GM19324 (cell line): ENCODE results near the gene CD27.
A peak's percentile ranks its signal among the peaks of the same experiment; 100 is the strongest.
"Not testable (repeated sequence)": the region's sequence is repeated elsewhere in the genome, so short reads cannot be mapped to it uniquely, and the experiment has no call there.

Experiments used
- ATAC-seq: cut with Tn5 transposase; IDR thresholded peaks from one replicate; pipeline ENCODE4 v1.9.1; 2021; ENCODE audit warnings: mild to moderate bottlenecking, moderate library complexity; ENCODE audit not compliant: unreplicated experiment, low FRiP score

Gene CD27

DNA sequence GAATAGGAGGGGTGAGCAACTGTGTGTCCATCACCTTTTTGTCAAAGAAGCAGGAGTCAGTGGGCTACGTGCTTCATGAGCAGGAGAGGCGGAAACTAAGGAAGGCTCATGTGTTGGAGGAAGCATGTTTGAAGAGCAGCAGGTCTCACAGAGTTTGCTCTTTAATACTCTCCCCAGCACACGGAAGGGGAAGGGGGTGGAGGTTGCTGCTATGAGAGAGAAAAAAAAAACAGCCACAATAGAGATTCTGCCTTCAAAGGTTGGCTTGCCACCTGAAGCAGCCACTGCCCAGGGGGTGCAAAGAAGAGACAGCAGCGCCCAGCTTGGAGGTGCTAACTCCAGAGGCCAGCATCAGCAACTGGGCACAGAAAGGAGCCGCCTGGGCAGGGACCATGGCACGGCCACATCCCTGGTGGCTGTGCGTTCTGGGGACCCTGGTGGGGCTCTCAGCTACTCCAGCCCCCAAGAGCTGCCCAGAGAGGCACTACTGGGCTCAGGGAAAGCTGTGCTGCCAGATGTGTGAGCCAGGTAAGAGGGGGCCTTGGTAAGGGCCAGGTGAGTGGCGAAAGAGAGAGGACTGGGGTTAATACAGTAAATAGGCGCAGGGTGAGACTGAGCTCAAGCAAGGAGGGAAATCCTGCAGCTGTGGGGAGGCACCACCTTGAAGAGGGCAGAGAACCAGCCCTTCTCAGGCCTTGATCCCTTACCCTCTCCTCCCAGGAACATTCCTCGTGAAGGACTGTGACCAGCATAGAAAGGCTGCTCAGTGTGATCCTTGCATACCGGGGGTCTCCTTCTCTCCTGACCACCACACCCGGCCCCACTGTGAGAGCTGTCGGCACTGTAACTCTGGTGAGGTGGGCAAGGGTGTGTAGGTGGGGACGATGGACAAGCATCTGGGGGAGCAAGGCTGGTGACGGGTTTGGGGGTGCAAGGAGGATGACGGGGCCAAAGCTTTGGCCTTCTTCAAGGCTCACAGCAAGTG is at the start of gene CD27:
TSS of gene CD27 (plus strand) at position 252 of the 985 bp plus-strand sequence. CDS start at position 393, 141 bp downstream.
- ATAC-seq = no peak

- no peak for ATAC-seq
Measured at GRCh38 chr12:6396031-6396430, 48.7 kb upstream of the CD27 start.

GRCh38 chr12:6399884-6400644 is 44.7 kb upstream of the CD27 start:
- no peak for ATAC-seq

- ATAC-seq = no peak
Measured at GRCh38 chr12:6404390-6404789, 40.4 kb upstream of the CD27 start.

GRCh38 chr12:6405963-6406362 is 38.8 kb upstream of the CD27 start:
- ATAC-seq = no peak

DNA sequence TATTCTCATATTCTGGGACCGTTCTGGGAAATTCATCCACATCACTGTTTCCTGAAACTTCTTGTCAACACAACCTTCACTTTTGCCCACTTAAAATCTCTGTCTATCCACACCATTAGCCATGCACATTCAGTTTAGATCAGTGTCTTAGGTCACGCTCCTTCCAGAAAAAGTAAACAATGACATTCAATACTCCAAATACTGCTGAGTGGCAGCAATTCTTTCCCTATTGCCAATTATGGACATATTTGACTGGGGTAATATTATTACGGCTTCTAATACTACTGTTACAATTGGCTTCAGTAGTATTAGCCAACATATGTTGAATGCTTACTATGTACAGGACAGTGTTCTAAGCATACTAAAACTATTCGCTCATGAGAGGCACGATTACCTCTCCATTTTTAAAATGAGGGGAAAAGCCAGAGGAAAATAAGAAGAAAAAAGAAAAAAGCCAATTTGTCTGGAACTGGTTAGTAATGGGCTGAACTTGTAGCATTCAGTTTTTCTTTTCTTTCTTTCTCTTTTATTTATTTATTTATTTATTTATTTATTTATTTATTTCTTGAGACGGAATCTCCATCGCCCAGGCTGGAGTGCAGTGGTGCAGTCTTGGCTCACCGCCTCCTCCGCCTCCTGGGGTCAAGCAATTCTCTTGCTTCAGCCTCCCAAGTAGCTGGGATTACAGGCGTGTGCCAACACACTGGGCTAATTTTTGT is 37.4 kb upstream of the CD27 start:
- no peak for ATAC-seq

DNA sequence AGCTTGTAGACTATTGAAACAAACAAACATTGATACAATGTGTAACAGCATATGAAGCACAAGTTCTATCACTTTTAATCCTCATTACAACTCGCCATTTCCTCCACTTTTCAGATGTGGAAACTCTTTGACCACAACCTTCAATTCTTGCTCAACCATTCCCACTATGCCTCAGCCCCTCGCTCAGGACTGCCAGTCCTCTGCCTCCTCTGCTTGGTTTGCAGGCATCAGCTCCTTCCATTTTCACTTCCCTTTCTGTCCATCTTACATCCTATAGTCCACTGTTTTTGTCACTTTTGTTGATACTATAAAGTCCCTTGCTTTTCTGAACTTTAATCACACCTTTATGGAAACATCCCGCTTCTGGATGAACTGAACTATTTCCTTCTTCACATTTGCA is 28.2 kb upstream of the CD27 start:
- ATAC-seq = no peak

DNA sequence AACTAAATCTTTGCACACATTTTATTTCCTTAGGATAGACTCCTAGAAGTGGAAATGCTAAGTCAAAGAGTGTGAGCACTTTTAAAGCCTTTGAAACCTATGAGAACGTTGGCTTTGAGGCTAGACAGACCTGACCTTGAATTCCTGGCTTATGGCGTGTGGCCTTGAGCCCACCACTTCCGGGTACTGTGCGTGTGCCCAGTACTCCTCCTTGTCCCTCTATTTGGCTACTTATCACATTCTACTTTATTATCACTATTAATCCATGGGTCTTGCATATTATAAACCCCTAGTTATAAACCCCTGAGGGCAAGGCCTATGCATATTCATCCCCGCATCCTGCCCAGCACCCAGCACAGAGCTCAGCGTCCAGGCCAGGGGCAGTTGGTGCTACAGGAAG is 26.0 kb upstream of the CD27 start:
- ATAC-seq = no peak

DNA sequence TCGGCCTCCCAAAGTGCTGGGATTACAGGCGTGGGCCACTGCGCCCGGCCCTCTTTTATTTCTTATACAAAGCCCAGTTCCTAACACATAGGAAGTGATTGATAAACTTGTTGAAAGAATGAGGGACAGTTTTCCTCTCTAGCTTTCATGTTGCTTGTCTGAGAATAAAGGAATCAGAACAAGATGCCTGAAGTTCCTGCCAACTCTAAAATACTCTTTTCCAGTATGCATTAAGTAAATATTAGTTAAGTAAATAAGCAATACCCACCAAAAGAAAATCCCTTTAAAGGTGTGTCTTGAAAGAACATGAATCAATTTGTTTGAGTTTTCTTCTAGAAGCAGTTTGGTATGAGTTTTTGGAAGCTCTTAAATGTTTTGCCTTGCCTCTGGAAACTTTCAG is 24.4 kb upstream of the CD27 start:
- no peak for ATAC-seq

- ATAC-seq = peak; percentile 42
Measured at GRCh38 chr12:6423267-6424007, 21.3 kb upstream of the CD27 start.

GRCh38 chr12:6424008-6424347 is 20.8 kb upstream of the CD27 start:
- no peak for ATAC-seq

DNA sequence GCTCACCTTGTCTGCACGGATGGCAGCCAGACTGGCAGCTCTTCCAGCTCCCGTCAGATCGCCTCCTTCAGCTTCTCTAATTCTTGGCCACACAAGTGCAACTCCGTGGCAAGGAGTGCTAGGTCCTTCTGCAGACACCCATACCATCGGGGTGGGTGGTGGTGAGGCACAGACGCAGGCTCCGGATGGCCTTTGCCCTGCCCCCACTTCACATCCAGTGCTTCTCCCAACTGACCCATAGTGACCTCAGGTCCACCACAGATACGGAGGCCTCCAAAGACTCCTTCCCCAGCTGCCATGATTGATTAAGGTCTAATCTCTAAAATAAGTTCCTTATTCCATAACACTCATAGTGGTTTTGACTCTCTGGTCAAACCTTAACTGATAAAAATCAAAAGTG is 19.9 kb upstream of the CD27 start:
- ATAC-seq = no peak

DNA sequence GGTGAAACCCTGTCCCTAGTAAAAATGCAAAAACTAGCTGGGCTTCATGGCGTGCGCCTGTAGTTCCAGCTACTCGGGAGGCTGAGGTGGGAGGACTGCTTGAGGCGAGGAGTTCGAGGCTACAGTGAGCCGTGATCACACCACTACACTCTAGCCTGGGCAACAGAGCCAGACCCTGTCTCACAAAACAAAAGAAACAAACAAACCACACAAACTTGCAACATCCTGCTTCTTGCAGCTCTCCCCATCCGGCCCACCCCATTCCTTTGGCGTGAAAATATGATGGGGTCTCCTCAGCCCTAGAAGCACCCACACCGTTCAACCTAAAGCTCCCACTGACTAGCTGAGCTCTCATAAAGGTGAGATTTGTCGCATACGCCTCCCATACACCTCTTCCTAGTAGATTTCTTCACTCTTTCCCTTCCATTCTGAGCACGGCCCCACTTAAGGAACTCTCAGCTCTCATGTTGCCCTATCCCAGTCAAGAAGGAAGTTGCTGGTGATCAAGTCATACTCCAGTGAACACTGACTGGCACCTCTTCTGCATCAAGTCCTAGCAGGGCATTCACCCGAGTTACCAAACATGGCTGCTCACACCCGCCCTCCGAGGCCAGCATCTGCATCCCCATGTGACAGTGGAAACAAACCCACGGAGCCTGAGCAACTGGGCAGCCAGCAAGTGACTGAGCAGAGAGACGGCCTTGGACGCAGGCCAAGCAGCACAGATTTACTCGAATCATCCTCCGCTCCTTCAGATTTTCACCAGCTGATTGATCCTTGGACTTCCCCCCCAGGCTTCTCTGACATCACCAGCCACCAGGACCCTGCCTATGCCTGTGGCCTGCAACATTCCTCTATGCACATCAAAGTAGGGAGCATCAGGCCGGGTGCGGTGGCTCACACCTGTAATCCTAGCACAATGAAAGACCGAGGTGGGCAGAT is 18.9 kb upstream of the CD27 start:
- no peak for ATAC-seq

GRCh38 chr12:6426882-6427671 is 17.7 kb upstream of the CD27 start:
- ATAC-seq = peak; percentile 62

DNA sequence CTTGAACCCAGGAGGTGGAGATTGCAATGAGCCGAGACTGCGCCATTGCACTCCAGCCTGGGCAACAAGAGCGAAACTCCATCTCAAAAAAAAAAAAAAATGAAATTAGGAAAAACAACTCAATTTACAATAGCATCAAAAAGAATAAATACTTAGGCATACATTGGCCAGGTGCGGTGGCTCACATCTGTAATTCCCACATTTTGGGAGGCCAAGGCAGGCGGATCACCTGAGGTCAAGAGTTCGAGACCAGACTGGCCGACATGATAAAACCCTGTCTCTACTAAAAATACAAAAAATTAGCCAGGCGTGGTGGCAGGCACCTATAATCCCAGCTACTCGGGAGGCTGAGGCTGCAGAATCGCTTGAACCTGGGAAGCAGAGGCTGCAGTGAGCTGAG is 17.0 kb upstream of the CD27 start:
- not testable (repeated sequence) for ATAC-seq

GRCh38 chr12:6428326-6428725 is 16.4 kb upstream of the CD27 start:
- ATAC-seq = no peak

GRCh38 chr12:6430124-6430989 is 14.4 kb upstream of the CD27 start:
- no peak for ATAC-seq
